Neural progenitor cell (in vitro differentiated cells): ENCODE data around the gene HIGD1C. TPM values are rescaled to one million over a fixed set of nuclear protein-coding genes. Genes with fewer than 3 reads are reported as not detected.
"Not testable (repeated sequence)": the region's sequence is repeated elsewhere in the genome, so short reads cannot be mapped to it uniquely, and the experiment has no call there.

Experiments used
- DNase-seq: peaks from one replicate; pipeline ENCODE4 v3.0.0-alpha.2; 2016; ENCODE audit warnings: low spot score
- H2AFZ ChIP-seq: fragments of 200-600 bp; sonication (generic); replicated peaks from 2 replicates; pipeline ENCODE4 v1.6.1; 2016; ENCODE audit warnings: antibody characterized with exemption
- H3F3A ChIP-seq: fragments of 200-600 bp; sonication (generic); 2 replicates; pipeline ENCODE4 v1.6.1; 2016; ENCODE audit warnings: antibody characterized with exemption, low read depth
- H3K27ac ChIP-seq: fragments of 200-600 bp; sonication (generic); 2 replicates; pipeline ENCODE4 v1.5.1; 2016; ENCODE audit warnings: mild to moderate bottlenecking
- H3K27me3 ChIP-seq: fragments of 200-600 bp; sonication (generic); 2 replicates; pipeline ENCODE4 v1.6.1; 2016; ENCODE audit warnings: mild to moderate bottlenecking, moderate library complexity
- H3K36me3 ChIP-seq: fragments of 200-600 bp; sonication (generic); 2 replicates; pipeline ENCODE4 v1.5.1; 2016
- H3K4me1 ChIP-seq: fragments of 200-600 bp; sonication (generic); 2 replicates; pipeline ENCODE4 v1.6.1; 2016; ENCODE audit warnings: mixed run types
- H3K4me2 ChIP-seq: fragments of 200-600 bp; sonication (generic); 2 replicates; pipeline ENCODE4 v1.6.1; 2016
- H3K4me3 ChIP-seq: fragments of 200-600 bp; sonication (generic); 2 replicates; pipeline ENCODE4 v1.5.1; 2016
- H3K79me2 ChIP-seq: fragments of 200-600 bp; sonication (generic); 2 replicates; pipeline ENCODE4 v1.6.1; 2016; ENCODE audit warnings: low read depth
- H3K9ac ChIP-seq: fragments of 200-600 bp; sonication (generic); 2 replicates; pipeline ENCODE4 v1.6.1; 2016
- H3K9me3 ChIP-seq: fragments of 200-600 bp; sonication (generic); 2 replicates; pipeline ENCODE4 v1.5.1; 2016; ENCODE audit warnings: low read depth
- H4K20me1 ChIP-seq: fragments of 200-600 bp; sonication (generic); 2 replicates; pipeline ENCODE4 v1.6.1; 2016; ENCODE audit warnings: low read depth
- H3K27ac Mint-ChIP-seq: 3 replicates; pipeline ENCODE4 v1.8.0; 2021; ENCODE audit warnings: mixed read lengths
- H3K27me3 Mint-ChIP-seq: 2 replicates; pipeline ENCODE4 v1.8.0; 2022; ENCODE audit warnings: low read depth, mild to moderate bottlenecking, inconsistent platforms, moderate library complexity, mixed read lengths; ENCODE audit not compliant: insufficient read depth
- H3K36me3 Mint-ChIP-seq: 3 replicates; pipeline ENCODE4 v1.8.0; 2021; ENCODE audit warnings: mixed read lengths
- H3K4me1 Mint-ChIP-seq: 3 replicates; pipeline ENCODE4 v1.8.0; 2021; ENCODE audit warnings: mixed read lengths
- H3K4me3 Mint-ChIP-seq: 3 replicates; pipeline ENCODE4 v1.8.0; 2021; ENCODE audit warnings: mild to moderate bottlenecking, moderate library complexity, mixed read lengths
- H3K9me3 Mint-ChIP-seq: 3 replicates; pipeline ENCODE4 v1.8.0; 2020; ENCODE audit warnings: mixed read lengths
- EZH2 ChIP-seq: fragments of 200-600 bp; sonication (generic); IDR thresholded peaks from 2 replicates; pipeline ENCODE4 v1.6.1; 2017; ENCODE audit warnings: antibody characterized with exemption, mild to moderate bottlenecking, moderate library complexity
- EZH2phosphoT487 ChIP-seq: fragments of 200-600 bp; sonication (generic); IDR thresholded peaks from 2 replicates; pipeline ENCODE4 v1.6.1; 2017; ENCODE audit warnings: antibody characterized with exemption
- total RNA-seq: library from RNA; depleted of rRNA; stranded (reverse); fragments of >200 nt; gene quantifications from 2 replicates; pipeline ENCODE4 v1.2.3, GENCODE V29; 2015; ENCODE audit warnings: low replicate concordance
- TF ChIP-seq, protein P1 (sequence below): fragments of 200-600 bp; sonication (generic); IDR thresholded peaks from 2 replicates; pipeline ENCODE4 v1.5.1; 2017; ENCODE audit warnings: antibody characterized with exemption, mild to moderate bottlenecking

The HIGD1C gene
- total RNA-seq, 1 donor from 2014 or later, result not detected

DNA sequence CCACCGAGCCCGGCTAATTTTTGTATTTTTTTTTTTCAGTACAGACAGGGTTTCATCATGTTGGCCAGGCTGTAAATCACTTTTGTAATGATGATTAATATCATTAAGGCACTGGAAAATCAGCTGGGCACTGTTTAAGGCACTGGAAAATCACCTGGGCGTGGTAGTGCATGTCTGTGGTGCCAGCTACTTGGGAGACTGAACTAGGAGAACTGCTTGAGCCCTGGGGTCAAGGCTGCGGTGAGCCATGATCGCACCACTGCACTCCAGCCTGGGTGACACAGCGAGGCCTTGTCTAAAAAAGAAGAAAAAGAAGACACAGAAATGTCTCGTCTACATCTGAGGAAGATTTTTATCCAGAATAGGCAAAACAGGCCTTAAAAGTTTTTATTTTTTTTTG, 61.1 kb downstream of the HIGD1C start:
- Histone ChIP-seq H4K20me1 (peaks cover 27% of the 10 kb centered on the region), H3K9ac (no peak overlapping the region), H3K4me3 (no peak overlapping the region), H3K4me2 (no peak overlapping the region), H2AFZ (no peak overlapping the region), H3K27me3 (no peaks in the 10 kb centered on the region), H3K79me2 (peaks cover 100% of the 10 kb centered on the region), H3K4me1 (peaks cover 32% of the 10 kb centered on the region), H3F3A (peaks cover 14% of the 10 kb centered on the region), H3K27ac (no peak overlapping the region), H3K36me3 (no peaks in the 10 kb centered on the region), H3K9me3 (no peaks in the 10 kb centered on the region)
- peaks cover 26% of the 10 kb centered on the region for H3K4me1 Mint-ChIP-seq
- H3K27me3 Mint-ChIP-seq, result peaks cover 2% of the 10 kb centered on the region
- DNase-seq, result no peak
- peaks cover 4% of the 10 kb centered on the region for H3K36me3 Mint-ChIP-seq
- H3K9me3 Mint-ChIP-seq, result no peaks in the 10 kb centered on the region
- TF ChIP-seq, protein P1, sequence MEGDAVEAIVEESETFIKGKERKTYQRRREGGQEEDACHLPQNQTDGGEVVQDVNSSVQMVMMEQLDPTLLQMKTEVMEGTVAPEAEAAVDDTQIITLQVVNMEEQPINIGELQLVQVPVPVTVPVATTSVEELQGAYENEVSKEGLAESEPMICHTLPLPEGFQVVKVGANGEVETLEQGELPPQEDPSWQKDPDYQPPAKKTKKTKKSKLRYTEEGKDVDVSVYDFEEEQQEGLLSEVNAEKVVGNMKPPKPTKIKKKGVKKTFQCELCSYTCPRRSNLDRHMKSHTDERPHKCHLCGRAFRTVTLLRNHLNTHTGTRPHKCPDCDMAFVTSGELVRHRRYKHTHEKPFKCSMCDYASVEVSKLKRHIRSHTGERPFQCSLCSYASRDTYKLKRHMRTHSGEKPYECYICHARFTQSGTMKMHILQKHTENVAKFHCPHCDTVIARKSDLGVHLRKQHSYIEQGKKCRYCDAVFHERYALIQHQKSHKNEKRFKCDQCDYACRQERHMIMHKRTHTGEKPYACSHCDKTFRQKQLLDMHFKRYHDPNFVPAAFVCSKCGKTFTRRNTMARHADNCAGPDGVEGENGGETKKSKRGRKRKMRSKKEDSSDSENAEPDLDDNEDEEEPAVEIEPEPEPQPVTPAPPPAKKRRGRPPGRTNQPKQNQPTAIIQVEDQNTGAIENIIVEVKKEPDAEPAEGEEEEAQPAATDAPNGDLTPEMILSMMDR, result no peak
- no peak for TF ChIP-seq EZH2phosphoT487
- no peak for TF ChIP-seq EZH2
- no peak overlapping the region for H3K4me3 Mint-ChIP-seq
- no peak overlapping the region for H3K27ac Mint-ChIP-seq

DNA sequence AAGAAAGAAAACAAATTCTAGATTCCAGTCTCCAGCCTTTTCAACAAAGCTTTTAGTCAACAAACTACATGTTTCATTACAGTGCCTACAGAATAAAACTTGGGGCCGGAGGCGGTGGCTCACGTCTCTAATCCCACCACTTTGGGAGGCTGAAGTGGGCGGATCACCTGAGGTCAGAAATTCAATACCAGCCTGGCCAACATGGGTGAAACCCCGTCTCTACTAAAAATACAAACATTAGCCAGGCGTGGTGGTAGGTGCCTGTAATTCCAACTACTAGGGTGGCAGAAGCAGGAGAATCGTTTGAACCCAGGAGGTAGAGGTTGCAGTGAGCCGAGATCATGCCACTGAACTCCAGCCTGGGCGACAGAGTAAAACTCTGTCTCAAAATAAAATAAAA, 62.1 kb downstream of the HIGD1C start:
- H3K9me3 Mint-ChIP-seq, H3K36me3 Mint-ChIP-seq, H3K9me3 ChIP-seq, H3K4me2 ChIP-seq, H3K36me3 ChIP-seq, H3K27me3 Mint-ChIP-seq, H3K4me3 ChIP-seq, H3K27ac Mint-ChIP-seq, H3K27me3 ChIP-seq, H2AFZ ChIP-seq, DNase-seq, H3K9ac ChIP-seq, H3K4me3 Mint-ChIP-seq: not testable (repeated sequence)
- peaks cover 26% of the 10 kb centered on the region for H4K20me1 ChIP-seq
- H3K4me1 ChIP-seq, result peaks cover 24% of the 10 kb centered on the region
- peaks cover 23% of the 10 kb centered on the region for H3K4me1 Mint-ChIP-seq
- peaks cover 100% of the 10 kb centered on the region for H3K79me2 ChIP-seq
- H3F3A ChIP-seq, result peaks cover 14% of the 10 kb centered on the region
- peak overlapping the region; percentile 45 for H3K27ac ChIP-seq

DNA sequence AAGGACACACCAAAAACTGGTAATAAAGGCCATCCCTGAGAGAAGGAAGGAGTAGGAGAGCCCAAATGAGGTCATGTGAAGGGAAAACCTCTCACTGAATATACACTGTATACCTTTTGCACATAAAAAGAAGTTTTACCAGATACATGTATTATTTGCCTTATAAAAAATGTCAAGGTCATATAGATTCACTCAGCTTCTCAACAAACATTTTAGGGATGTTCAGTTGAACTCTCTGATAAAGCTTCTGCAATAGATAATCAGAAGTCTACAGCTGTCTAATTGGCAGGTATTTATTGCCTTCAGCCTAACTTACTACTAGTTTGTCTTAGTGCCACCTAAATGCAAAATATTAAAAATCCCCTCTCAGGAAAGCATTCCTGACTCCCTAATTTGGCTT, 65.1 kb downstream of the HIGD1C start:
- Histone ChIP-seq H3K36me3 (no peaks in the 10 kb centered on the region), H3K4me3 (no peak overlapping the region), H3K9me3 (no peaks in the 10 kb centered on the region), H3K27ac (no peak overlapping the region), H3K9ac (no peak overlapping the region), H3K27me3 (no peaks in the 10 kb centered on the region), H2AFZ (no peak overlapping the region), H4K20me1 (peaks cover 25% of the 10 kb centered on the region), H3K79me2 (peaks cover 100% of the 10 kb centered on the region), H3K4me2 (no peak overlapping the region), H3F3A (peaks cover 10% of the 10 kb centered on the region), H3K4me1 (peaks cover 14% of the 10 kb centered on the region)
- Mint-ChIP-seq H3K9me3 (no peaks in the 10 kb centered on the region), H3K4me3 (no peak overlapping the region), H3K27me3 (no peaks in the 10 kb centered on the region), H3K27ac (no peak overlapping the region), H3K36me3 (no peaks in the 10 kb centered on the region), H3K4me1 (peaks cover 12% of the 10 kb centered on the region)
- TF ChIP-seq EZH2phosphoT487 (no peak), EZH2 (no peak)
- TF ChIP-seq, protein P1, result no peak
- no peak for DNase-seq

DNA sequence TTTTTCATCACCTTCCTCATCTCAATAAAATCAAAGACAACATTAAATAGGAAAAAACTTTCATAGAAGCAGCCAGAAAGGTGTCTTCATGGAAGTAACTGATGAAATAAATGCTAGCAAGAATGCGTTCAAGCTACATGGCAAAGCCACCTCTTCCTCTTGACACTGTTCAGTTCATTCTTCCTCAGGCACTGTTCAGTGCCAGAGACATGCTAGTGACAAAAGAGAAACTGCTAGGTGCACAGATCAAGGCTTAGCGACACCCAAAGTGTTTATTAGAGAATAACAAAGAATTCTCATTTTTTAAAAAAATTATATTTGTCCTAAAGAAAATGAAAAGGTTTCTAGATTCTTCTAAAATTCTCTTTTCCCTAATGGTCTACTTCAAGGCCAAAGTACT, 66.6 kb downstream of the HIGD1C start:
- Histone ChIP-seq H3K4me1 (peaks cover 12% of the 10 kb centered on the region), H3K79me2 (peaks cover 100% of the 10 kb centered on the region)

More for the DNA sequence above, 66.6 kb downstream of the HIGD1C start:
- H3K27ac ChIP-seq, result no peak overlapping the region
- H4K20me1 ChIP-seq, result peaks cover 17% of the 10 kb centered on the region
- no peaks in the 10 kb centered on the region for H3K9me3 Mint-ChIP-seq
- H3K9me3 ChIP-seq, result no peaks in the 10 kb centered on the region
- H3K27me3 Mint-ChIP-seq, result no peaks in the 10 kb centered on the region
- H3K4me3 Mint-ChIP-seq, result no peak overlapping the region
- H3K4me3 ChIP-seq, result no peak overlapping the region
- H3K27me3 ChIP-seq, result no peaks in the 10 kb centered on the region
- H3K36me3 ChIP-seq, result no peaks in the 10 kb centered on the region
- peaks cover 6% of the 10 kb centered on the region for H3F3A ChIP-seq
- peaks cover 7% of the 10 kb centered on the region for H3K4me1 Mint-ChIP-seq
- no peak overlapping the region for H2AFZ ChIP-seq
- H3K4me2 ChIP-seq, result no peak overlapping the region
- no peak overlapping the region for H3K9ac ChIP-seq
- TF ChIP-seq EZH2, result no peak
- TF ChIP-seq, protein P1, result no peak
- no peak for TF ChIP-seq EZH2phosphoT487
- no peak overlapping the region for H3K27ac Mint-ChIP-seq
- no peaks in the 10 kb centered on the region for H3K36me3 Mint-ChIP-seq
- no peak for DNase-seq
